Spleen (tissue), 11 donors: ENCODE results near the gene GFPT1. TPM values are rescaled to one million over a fixed set of nuclear protein-coding genes. Genes with fewer than 3 reads are reported as not detected.
A peak's percentile ranks its signal among the peaks of the same experiment; 100 is the strongest.

Experiments
- DNase-seq: peaks from one replicate; pipeline ENCODE4 v3.0.0-alpha.2; 2020
- H3K27ac ChIP-seq, 8 donors: fragments of 200-600 bp; sonication (generic) in 7 of 8; 1 replicate in 4 of 8; 2 replicates in 4 of 8; pipeline versions ENCODE4 v1.5.0 to v1.8.0; 2016 to 2021; ENCODE audit warnings: inconsistent platforms in 4 of 8, mild to moderate bottlenecking in 4 of 8, moderate library complexity in 1 of 8
- H3K27me3 ChIP-seq, 7 donors: fragments of 200-600 bp; sonication (generic) in 6 of 7; replicated peaks in 1 of 7; 1 replicate in 4 of 7; 2 replicates in 3 of 7; pipeline versions ENCODE4 v1.5.0 to v1.8.0; 2016 to 2021; ENCODE audit warnings: inconsistent platforms in 3 of 7, mild to moderate bottlenecking in 1 of 7
- H3K36me3 ChIP-seq, 6 donors: fragments of 200-600 bp; sonication (generic) in 5 of 6; 1 replicate in 4 of 6; 2 replicates in 2 of 6; pipeline versions ENCODE4 v1.5.0 to v1.8.0; 2016 to 2021; ENCODE audit warnings: inconsistent platforms in 2 of 6
- H3K4me1 ChIP-seq, 6 donors: fragments of 200-600 bp; sonication (generic) in 5 of 6; 1 replicate in 3 of 6; 2 replicates in 3 of 6; pipeline versions ENCODE4 v1.5.0 to v1.8.0; 2016 to 2021; ENCODE audit warnings: inconsistent platforms in 3 of 6
- H3K4me3 ChIP-seq, 8 donors: fragments of 200-600 bp; sonication (generic) in 7 of 8; 1 replicate in 4 of 8; 2 replicates in 4 of 8; pipeline versions ENCODE4 v1.5.0 to v1.8.0; 2016 to 2021; ENCODE audit warnings: inconsistent platforms in 4 of 8, mild to moderate bottlenecking in 4 of 8, moderate library complexity in 2 of 8
- H3K9me3 ChIP-seq, 8 donors: fragments of 200-600 bp; sonication (generic) in 7 of 8; 1 replicate in 4 of 8; 2 replicates in 4 of 8; pipeline versions ENCODE4 v1.5.0 to v1.8.0; 2016 to 2021; ENCODE audit warnings: inconsistent platforms in 4 of 8
- POLR2A ChIP-seq, 3 donors: fragments of 450-650 bp; IDR thresholded peaks; one replicate each; pipeline ENCODE4 v1.5.1; 2017; ENCODE audit warnings: antibody characterized with exemption in 3 of 3, mild to moderate bottlenecking in 1 of 3
- POLR2AphosphoS5 ChIP-seq, 3 donors: sonication (generic); formaldehyde crosslinking; IDR thresholded peaks; one replicate each; pipeline ENCODE4 v1.5.1; 2017; ENCODE audit warnings: antibody characterized with exemption in 3 of 3
- WGBS, 5 donors: extraction: QIAGEN DNeasy Blood & Tissue Kit in 3 of 5; methylation state at CpG; one replicate each; pipeline versions ENCODE4 v1.1.5 to v1.1.7; 2013 to 2018; 5-methylcytosine and 5-hydroxymethylcytosine counted together
- intact Hi-C: fragments of 100-400 bp; cut with DNase I; formaldehyde crosslinking; loops from one replicate; pipeline ENCODE4 v1.15.0; 2023; ENCODE audit warnings: low total_unique reads
- polyA plus RNA-seq, 3 donors: library from polyadenylated mRNA; stranded (reverse); fragments of 200-250 nt; gene quantifications; one replicate each; pipeline ENCODE4 v1.2.1, GENCODE V29; 2013
- total RNA-seq, 7 donors: library from RNA; depleted of rRNA in 3 of 7; stranded (reverse); fragments of >200 nt in 3 of 7; fragmentation: NEBNext Ultra II Directional in 4 of 7; extraction: Animal tissue kit (Norgen Biotek cat#: 25700) in 4 of 7; gene quantifications; one replicate each; pipeline versions ENCODE4 v1.1.0 to v1.2.1, GENCODE V29; 2016 to 2021
- TF ChIP-seq, protein P1 (sequence below), 11 experiments: fragments of 200-600 bp in 7 of 11; fragments of 450-650 bp in 4 of 11; sonication (generic) in 4 of 11; IDR thresholded peaks in 8 of 11; conservative IDR thresholded peaks in 3 of 11; 1 replicate in 7 of 11; 2 replicates in 4 of 11; pipeline versions ENCODE4 v1.4.0 to v1.8.0; 2016 to 2021; ENCODE audit warnings: antibody characterized with exemption in 11 of 11, inconsistent platforms in 4 of 11, mild to moderate bottlenecking in 1 of 11
- donor health status: healthy with polysubstance abuse.
- donor health status: DM: no; HTN: no; CAD: no; lungs with moderate emphysema.
- donor health status: DM: no; HTN: no; CAD: no.
- donor health status: Bipolar disorder and iron deficiency.
- donor health status: healthy.
- donor health status: DM: no; HTN: no; CAD: no.
- donor health status: DM: yes; HTN: yes; CAD: no.

Gene GFPT1
- total and polyA plus RNA-seq, 10 donors, result 2.4 to 27.7 (median 19.9) TPM

DNA sequence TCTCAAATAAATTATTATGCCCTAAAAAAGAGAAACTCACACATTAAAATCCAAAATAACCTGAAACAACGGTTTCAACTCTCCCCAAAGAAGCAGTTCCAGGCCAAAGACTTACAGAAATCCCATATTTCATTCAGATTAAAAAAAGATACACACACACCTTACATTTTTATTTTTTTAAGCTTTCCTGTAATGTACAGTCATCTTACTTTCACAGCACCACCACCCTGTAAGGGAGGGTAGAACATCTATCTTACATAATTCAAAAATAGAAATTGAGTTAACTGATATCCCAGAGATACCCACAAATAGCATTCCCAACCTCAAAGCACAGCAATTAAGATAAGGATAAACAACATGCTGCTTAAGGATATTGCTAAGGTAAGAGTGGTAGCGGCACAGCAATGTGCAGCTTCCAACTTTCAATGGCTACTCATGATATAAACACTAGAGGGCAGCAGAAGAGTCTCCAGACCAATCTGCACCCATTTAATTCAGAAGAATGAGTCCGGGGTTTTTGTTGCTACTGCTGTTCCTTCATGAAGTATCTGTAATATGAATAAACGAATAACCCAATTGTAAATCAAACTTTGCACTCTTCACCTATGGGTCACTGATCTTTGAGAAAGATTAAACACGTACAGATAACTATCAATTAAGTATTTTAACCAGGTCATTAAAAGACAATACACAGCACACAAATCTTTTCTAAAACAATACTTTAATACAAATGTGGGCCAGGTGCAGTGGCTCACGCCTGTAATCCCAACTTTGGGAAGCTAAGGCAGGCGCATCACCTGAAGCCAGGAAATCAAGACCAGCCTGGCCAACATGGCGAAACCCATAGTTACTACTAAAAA lies 11.3 kb downstream of the GFPT1 start:
- Histone ChIP-seq H3K4me3 (no peak overlapping the region), H3K36me3 (peaks cover 0 to 37% (median 25%) of the 10 kb centered on the region in 6 donors), H3K27me3 (no peaks in the 10 kb centered on the region), H3K27ac (no peak overlapping the region), H3K9me3 (no peaks in the 10 kb centered on the region), H3K4me1 (peaks cover 0 to 30% (median 3%) of the 10 kb centered on the region in 6 donors)
- TF ChIP-seq POLR2A (IDR thresholded peaks at IDR 0.05), result no peak
- TF ChIP-seq, protein P1, sequence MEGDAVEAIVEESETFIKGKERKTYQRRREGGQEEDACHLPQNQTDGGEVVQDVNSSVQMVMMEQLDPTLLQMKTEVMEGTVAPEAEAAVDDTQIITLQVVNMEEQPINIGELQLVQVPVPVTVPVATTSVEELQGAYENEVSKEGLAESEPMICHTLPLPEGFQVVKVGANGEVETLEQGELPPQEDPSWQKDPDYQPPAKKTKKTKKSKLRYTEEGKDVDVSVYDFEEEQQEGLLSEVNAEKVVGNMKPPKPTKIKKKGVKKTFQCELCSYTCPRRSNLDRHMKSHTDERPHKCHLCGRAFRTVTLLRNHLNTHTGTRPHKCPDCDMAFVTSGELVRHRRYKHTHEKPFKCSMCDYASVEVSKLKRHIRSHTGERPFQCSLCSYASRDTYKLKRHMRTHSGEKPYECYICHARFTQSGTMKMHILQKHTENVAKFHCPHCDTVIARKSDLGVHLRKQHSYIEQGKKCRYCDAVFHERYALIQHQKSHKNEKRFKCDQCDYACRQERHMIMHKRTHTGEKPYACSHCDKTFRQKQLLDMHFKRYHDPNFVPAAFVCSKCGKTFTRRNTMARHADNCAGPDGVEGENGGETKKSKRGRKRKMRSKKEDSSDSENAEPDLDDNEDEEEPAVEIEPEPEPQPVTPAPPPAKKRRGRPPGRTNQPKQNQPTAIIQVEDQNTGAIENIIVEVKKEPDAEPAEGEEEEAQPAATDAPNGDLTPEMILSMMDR (IDR thresholded peaks at IDR 0.05 in 8 of 11, conservative IDR thresholded peaks at IDR 0.05 in 3 of 11), result peak in 8 of 11 experiments; percentile 25 to 69 (median 54)
- 78 to 88% (median 83%) methylated on average over 8 of the region's 8 CpGs for WGBS, 5 donors
- intact Hi-C loops, result no loop called here
- no peak for DNase-seq

DNA sequence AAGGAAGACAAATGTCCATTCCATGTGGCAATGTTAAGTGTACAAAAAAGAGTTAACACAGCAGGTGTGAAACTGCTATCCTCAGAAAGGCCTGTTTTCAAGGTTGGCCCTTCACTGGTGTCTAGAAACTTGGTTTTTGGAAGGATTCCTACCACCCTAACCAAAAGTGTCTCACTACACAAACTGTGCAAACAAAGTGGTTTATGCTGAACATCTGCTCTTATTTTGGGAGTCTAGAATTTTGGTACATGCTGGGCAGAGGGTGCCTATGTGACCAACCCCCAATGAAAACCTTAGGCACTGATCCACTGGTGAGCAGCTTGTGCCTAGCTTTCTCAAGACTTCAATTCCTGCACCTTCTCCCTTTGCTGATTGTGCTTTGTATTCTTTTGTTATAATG lies 14.3 kb downstream of the GFPT1 start:
- intact Hi-C loops, result no loop called here
- peaks cover 0 to 18% (median 2%) of the 10 kb centered on the region in 6 donors for H3K4me1 ChIP-seq
- H3K9me3 ChIP-seq, result no peaks in the 10 kb centered on the region
- no peak for DNase-seq
- H3K4me3 ChIP-seq, result no peak overlapping the region
- H3K27me3 ChIP-seq, result no peaks in the 10 kb centered on the region
- H3K36me3 ChIP-seq, result peaks cover 5 to 67% (median 55%) of the 10 kb centered on the region in 6 donors
- TF ChIP-seq POLR2A (IDR thresholded peaks at IDR 0.05), result no peak
- TF ChIP-seq, protein P1 (IDR thresholded peaks at IDR 0.05 in 8 of 11, conservative IDR thresholded peaks at IDR 0.05 in 3 of 11), result no peak
- TF ChIP-seq POLR2AphosphoS5 (IDR thresholded peaks at IDR 0.05), result no peak
- no peak overlapping the region for H3K27ac ChIP-seq

DNA sequence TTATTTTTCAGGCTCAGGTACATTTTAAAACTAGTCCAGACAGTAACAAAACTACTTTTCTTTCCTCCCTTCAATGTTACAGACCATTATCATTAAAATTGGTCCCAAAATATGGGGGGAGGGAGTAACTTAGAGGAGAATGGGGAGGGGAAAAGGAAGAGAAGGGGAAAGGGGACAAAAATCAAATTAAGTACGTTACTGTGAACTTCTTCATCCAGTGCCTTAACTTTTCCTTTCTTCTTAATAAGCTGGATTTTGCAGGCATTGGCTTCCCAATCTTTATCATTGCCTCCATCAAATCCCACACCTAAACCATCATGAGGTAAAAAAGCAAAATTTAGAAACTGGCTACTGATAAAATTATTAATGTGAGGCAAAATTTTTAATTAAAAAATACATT lies 17.2 kb downstream of the GFPT1 start:
- Histone ChIP-seq H3K4me3 (no peak overlapping the region), H3K36me3 (peaks cover 5 to 97% (median 70%) of the 10 kb centered on the region in 6 donors), H3K27me3 (no peaks in the 10 kb centered on the region), H3K9me3 (no peaks in the 10 kb centered on the region), H3K4me1 (no peaks in the 10 kb centered on the region), H3K27ac (no peak overlapping the region)
- TF ChIP-seq POLR2AphosphoS5 (IDR thresholded peaks at IDR 0.05) (no peak), POLR2A (IDR thresholded peaks at IDR 0.05) (no peak)
- TF ChIP-seq, protein P1 (IDR thresholded peaks at IDR 0.05 in 8 of 11, conservative IDR thresholded peaks at IDR 0.05 in 3 of 11), result no peak
- DNase-seq, result no peak
- intact Hi-C loops, result no loop called here
- WGBS, 5 donors, result 92 to 100% (median 95%) methylated on average over 1 of the region's 1 CpG

DNA sequence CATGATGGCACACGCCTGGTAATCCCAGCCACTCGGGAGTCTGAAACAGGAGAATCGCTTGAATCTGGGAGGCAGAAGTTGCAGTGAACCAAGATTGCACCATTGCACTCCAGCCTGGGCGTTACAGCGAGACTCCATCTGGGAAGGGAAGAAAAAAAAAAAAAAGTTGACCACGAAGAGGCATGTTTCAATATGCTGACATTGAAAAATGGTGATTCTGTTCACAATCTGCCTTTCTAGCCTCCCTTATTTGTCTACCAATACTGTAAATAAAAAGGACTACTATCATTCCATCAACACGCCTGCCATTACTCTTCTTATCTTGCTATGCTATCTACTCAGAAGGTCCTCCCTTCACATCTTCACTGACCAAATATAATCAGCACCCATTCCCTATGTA lies 18.4 kb downstream of the GFPT1 start:
- Histone ChIP-seq H3K27ac (no peak overlapping the region), H3K4me3 (no peak overlapping the region), H3K4me1 (no peaks in the 10 kb centered on the region), H3K36me3 (peaks cover 5 to 100% (median 76%) of the 10 kb centered on the region in 6 donors), H3K9me3 (no peaks in the 10 kb centered on the region), H3K27me3 (no peaks in the 10 kb centered on the region)
- intact Hi-C loops, result no loop called here
- DNase-seq, result no peak
- WGBS, 5 donors, result 92 to 97% (median 94%) methylated on average over 7 of the region's 7 CpGs
- TF ChIP-seq, protein P1 (IDR thresholded peaks at IDR 0.05 in 8 of 11, conservative IDR thresholded peaks at IDR 0.05 in 3 of 11), result no peak
- TF ChIP-seq POLR2AphosphoS5 (IDR thresholded peaks at IDR 0.05), result no peak
- no peak for TF ChIP-seq POLR2A (IDR thresholded peaks at IDR 0.05)
